GM20000 (cell line): ENCODE data around the gene IFIT5.

Source experiments
- DNase-seq: peaks from one replicate; pipeline ENCODE4 v3.0.0; 2012; ENCODE audit warnings: low spot score
- CTCF ChIP-seq: IDR thresholded peaks from 2 replicates; pipeline ENCODE4 v1.5.1; 2012; ENCODE audit warnings: mild to moderate bottlenecking, control low read depth; ENCODE audit errors: extremely low read depth, missing control alignments

The IFIT5 gene

GRCh38 chr10:89373916-89374711 is 40.3 kb upstream of the IFIT5 start:
- no peak for TF ChIP-seq CTCF
- DNase-seq = no peak

- DNase-seq = no peak
- no peak for TF ChIP-seq CTCF
Measured at GRCh38 chr10:89374713-89375141, 39.6 kb upstream of the IFIT5 start.

GRCh38 chr10:89377705-89378637 is 36.4 kb upstream of the IFIT5 start, which contains the start of gene IFIT1B:
IFIT1B (plus strand) TSS chr10:89378056; CDS start chr10:89378136, 80 bp downstream.
- no peak for DNase-seq
- TF ChIP-seq CTCF = no peak

GRCh38 chr10:89379103-89379502 is 35.3 kb upstream of the IFIT5 start:
- DNase-seq = no peak
- no peak for TF ChIP-seq CTCF

GRCh38 chr10:89382757-89383156 is 31.6 kb upstream of the IFIT5 start:
- TF ChIP-seq CTCF = no peak
- DNase-seq = no peak

- DNase-seq = no peak
- TF ChIP-seq CTCF = no peak
Measured at GRCh38 chr10:89384474-89385340, 29.7 kb upstream of the IFIT5 start.
